HEK293 (cell line): ENCODE measurements around the gene COL19A1.

Experiments used
- CTCF ChIA-PET: fragments of 350-600 bp; formaldehyde crosslinking; extraction: SDS; loops from one replicate; lab custom pipeline; 2021; ENCODE audit warnings: antibody characterized with exemption; lab: Yijun Ruan, JAX
- POLR2A ChIA-PET: fragments of 300-600 bp; formaldehyde crosslinking; extraction: SDS; loops from one replicate; lab custom pipeline; 2020; ENCODE audit warnings: antibody characterized with exemption, inconsistent platforms; lab: Yijun Ruan, JAX
- H3K27ac ChIP-seq: fragments of 200-500 bp; sonication (Bioruptor generic); 2 replicates; pipeline ENCODE4 v1.5.1; 2014; ENCODE audit warnings: low read depth, low read length, control low read depth, inconsistent platforms; ENCODE audit errors: extremely low read depth
- H3K36me3 ChIP-seq, 2 experiments: fragments of 200-500 bp in 1 of 2; sonication (Bioruptor generic) in 1 of 2; 1 replicate in 1 of 2; 2 replicates in 1 of 2; pipeline ENCODE4 v1.5.1; 2014 to 2017; ENCODE audit warnings: inconsistent platforms in 2 of 2, low read length in 2 of 2; ENCODE audit not compliant: control insufficient read depth in 2 of 2, insufficient read depth in 1 of 2
- H3K4me1 ChIP-seq: fragments of 200-500 bp; sonication (Bioruptor generic); 2 replicates; pipeline ENCODE4 v1.5.1; 2014; ENCODE audit warnings: mild to moderate bottlenecking, low read length, inconsistent platforms; ENCODE audit not compliant: control insufficient read depth, insufficient read depth
- H3K4me3 ChIP-seq: 2 replicates; pipeline ENCODE4 v1.5.1; 2011; ENCODE audit warnings: low read depth, mild to moderate bottlenecking, control low read depth, low read length, moderate library complexity
- H3K9me3 ChIP-seq: fragments of 200-500 bp; sonication (Bioruptor generic); 2 replicates; pipeline ENCODE4 v1.5.1; 2014; ENCODE audit warnings: low read depth, low read length, inconsistent platforms; ENCODE audit not compliant: control insufficient read depth, insufficient read depth
- BCL6B ChIP-seq: fragments of 450-650 bp; formaldehyde crosslinking; IDR thresholded peaks from 2 replicates; pipeline ENCODE4 v1.5.1; 2017; ENCODE audit warnings: missing biosample characterization, missing genetic modification characterization
- EGR2 ChIP-seq: fragments of 450-650 bp; formaldehyde crosslinking; IDR thresholded peaks from 2 replicates; pipeline ENCODE4 v1.5.1; 2016; ENCODE audit warnings: low read depth, missing biosample characterization, missing genetic modification characterization
- ELK4 ChIP-seq: IDR thresholded peaks from 2 replicates; pipeline ENCODE4 v1.6.1; 2011; ENCODE audit warnings: mild to moderate bottlenecking, low read depth, low read length, borderline replicate concordance
- GLI4 ChIP-seq: fragments of 450-650 bp; formaldehyde crosslinking; IDR thresholded peaks from 2 replicates; pipeline ENCODE4 v1.5.1; 2016; ENCODE audit warnings: missing biosample characterization, missing genetic modification characterization
- INSM2 ChIP-seq: fragments of 450-650 bp; formaldehyde crosslinking; IDR thresholded peaks from 2 replicates; pipeline ENCODE4 v1.5.1; 2016; ENCODE audit warnings: missing biosample characterization, missing genetic modification characterization
- PRDM4 ChIP-seq: fragments of 450-650 bp; formaldehyde crosslinking; IDR thresholded peaks from 2 replicates; pipeline ENCODE4 v1.5.1; 2017; ENCODE audit warnings: missing biosample characterization, missing genetic modification characterization
- SP2 ChIP-seq: fragments of 450-650 bp; formaldehyde crosslinking; IDR thresholded peaks from 2 replicates; pipeline ENCODE4 v1.5.1; 2016; ENCODE audit warnings: missing biosample characterization, missing genetic modification characterization
- ZEB2 ChIP-seq: fragments of 450-650 bp; formaldehyde crosslinking; IDR thresholded peaks from 2 replicates; pipeline ENCODE4 v1.5.1; 2016; ENCODE audit warnings: missing biosample characterization, missing genetic modification characterization
- ZFP41 ChIP-seq: fragments of 450-650 bp; formaldehyde crosslinking; IDR thresholded peaks from 2 replicates; pipeline ENCODE4 v1.5.1; 2016; ENCODE audit warnings: missing biosample characterization, missing genetic modification characterization, borderline replicate concordance
- ZNF133 ChIP-seq: fragments of 450-650 bp; formaldehyde crosslinking; IDR thresholded peaks from 2 replicates; pipeline ENCODE4 v1.5.1; 2016; ENCODE audit warnings: missing biosample characterization, missing genetic modification characterization
- ZNF223 ChIP-seq: fragments of 450-650 bp; formaldehyde crosslinking; IDR thresholded peaks from 2 replicates; pipeline ENCODE4 v1.5.1; 2016; ENCODE audit warnings: missing biosample characterization, missing genetic modification characterization
- ZNF341 ChIP-seq: fragments of 450-650 bp; formaldehyde crosslinking; IDR thresholded peaks from 2 replicates; pipeline ENCODE4; 2016; ENCODE audit warnings: low read depth, missing biosample characterization, missing genetic modification characterization
- ZNF354C ChIP-seq: fragments of 450-650 bp; formaldehyde crosslinking; IDR thresholded peaks from 2 replicates; pipeline ENCODE4 v1.5.1; 2016; ENCODE audit warnings: missing biosample characterization, missing genetic modification characterization, low read depth, borderline replicate concordance
- ZNF394 ChIP-seq: fragments of 450-650 bp; formaldehyde crosslinking; IDR thresholded peaks from 2 replicates; pipeline ENCODE4 v1.5.1; 2016; ENCODE audit warnings: missing biosample characterization, missing genetic modification characterization, mild to moderate bottlenecking, moderate library complexity, borderline replicate concordance
- ZNF473 ChIP-seq: fragments of 450-650 bp; formaldehyde crosslinking; IDR thresholded peaks from 2 replicates; pipeline ENCODE4 v1.5.1; 2017; ENCODE audit warnings: missing biosample characterization, missing genetic modification characterization
- ZNF488 ChIP-seq: fragments of 450-650 bp; formaldehyde crosslinking; IDR thresholded peaks from 2 replicates; pipeline ENCODE4 v1.5.1; 2016; ENCODE audit warnings: missing biosample characterization, missing genetic modification characterization
- ZNF621 ChIP-seq: fragments of 450-650 bp; formaldehyde crosslinking; IDR thresholded peaks from 2 replicates; pipeline ENCODE4 v1.5.1; 2017; ENCODE audit warnings: missing biosample characterization, missing genetic modification characterization
- ZNF624 ChIP-seq: fragments of 450-650 bp; formaldehyde crosslinking; IDR thresholded peaks from 2 replicates; pipeline ENCODE4 v1.5.1; 2017; ENCODE audit warnings: missing biosample characterization, missing genetic modification characterization
- ZNF660 ChIP-seq: fragments of 450-650 bp; IDR thresholded peaks from 2 replicates; pipeline ENCODE4 v1.5.1; 2018; ENCODE audit warnings: missing biosample characterization, mild to moderate bottlenecking, missing genetic modification characterization
- ZNF76 ChIP-seq: fragments of 450-650 bp; formaldehyde crosslinking; IDR thresholded peaks from 2 replicates; pipeline ENCODE4; 2016; ENCODE audit warnings: low read depth, missing biosample characterization, missing genetic modification characterization, borderline replicate concordance
- ZSCAN18 ChIP-seq: fragments of 450-650 bp; formaldehyde crosslinking; IDR thresholded peaks from 2 replicates; pipeline ENCODE4 v1.5.1; 2016; ENCODE audit warnings: missing biosample characterization, missing genetic modification characterization
- ZSCAN30 ChIP-seq: fragments of 450-650 bp; IDR thresholded peaks from 2 replicates; pipeline ENCODE4 v1.5.1; 2018; ENCODE audit warnings: missing biosample characterization, mild to moderate bottlenecking, missing genetic modification characterization, moderate library complexity
- TF ChIP-seq, protein P1 (sequence below): fragments of 450-650 bp; formaldehyde crosslinking; IDR thresholded peaks from 2 replicates; pipeline ENCODE4 v1.5.1; 2016; ENCODE audit warnings: missing biosample characterization, missing genetic modification characterization, low read depth
- TF ChIP-seq, protein P2 (sequence below): fragments of 450-650 bp; formaldehyde crosslinking; IDR thresholded peaks from 2 replicates; pipeline ENCODE4 v1.5.1; 2016; ENCODE audit warnings: missing biosample characterization, missing genetic modification characterization

COL19A1 gene

GRCh38 chr6:70180901-70181599 lies 314.7 kb downstream of the COL19A1 start (continued):
- TF ChIP-seq ZNF133 (tag by site-specific recombination) (no peak), ZFP41 (tag by site-specific recombination) (no peak), ZSCAN18 (tag by site-specific recombination) (no peak), ZNF621 (tag by site-specific recombination) (no peak), EGR2 (tag by site-specific recombination) (no peak), ZEB2 (tag by site-specific recombination) (no peak), BCL6B (tag by site-specific recombination) (no peak), ELK4 (no peak), ZNF660 (tag by site-specific recombination) (no peak)

DNA sequence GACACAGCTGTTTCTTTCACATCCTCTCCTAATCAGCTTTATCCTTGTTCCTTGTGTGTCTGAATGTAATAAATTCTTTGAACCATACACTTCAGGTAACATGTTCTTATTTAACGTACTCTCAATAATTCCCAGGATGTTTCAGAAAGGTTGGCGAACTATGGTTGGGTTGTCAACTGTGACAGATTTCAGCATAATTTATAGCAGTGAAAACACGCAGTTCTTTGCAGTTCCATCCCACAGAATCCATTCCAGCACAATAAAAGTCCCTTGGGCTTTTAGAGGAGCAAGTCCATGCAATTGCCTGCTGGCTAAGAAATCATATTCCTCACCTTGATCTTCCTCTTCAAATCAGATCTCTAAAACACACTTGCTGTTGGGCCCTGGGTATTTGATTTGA lies 317.2 kb downstream of the COL19A1 start:
- no peaks in the 10 kb centered on the region for H3K36me3 ChIP-seq
- H3K4me1 ChIP-seq, result no peaks in the 10 kb centered on the region
- H3K27ac ChIP-seq, result no peak overlapping the region
- no peak overlapping the region for H3K4me3 ChIP-seq
- TF ChIP-seq ZNF488 (tag by site-specific recombination) (no peak), ZNF354C (tag by site-specific recombination) (no peak), ZSCAN30 (tag by site-specific recombination) (no peak), ZNF473 (tag by site-specific recombination) (no peak), INSM2 (no peak), ZNF76 (tag by site-specific recombination) (no peak), ZNF223 (tag by site-specific recombination) (no peak), ZNF624 (tag by site-specific recombination) (no peak), PRDM4 (tag by site-specific recombination) (no peak), GLI4 (tag by site-specific recombination) (no peak), ZNF341 (tag by site-specific recombination) (no peak), SP2 (no peak), ZNF394 (no peak)
- TF ChIP-seq, protein P1, sequence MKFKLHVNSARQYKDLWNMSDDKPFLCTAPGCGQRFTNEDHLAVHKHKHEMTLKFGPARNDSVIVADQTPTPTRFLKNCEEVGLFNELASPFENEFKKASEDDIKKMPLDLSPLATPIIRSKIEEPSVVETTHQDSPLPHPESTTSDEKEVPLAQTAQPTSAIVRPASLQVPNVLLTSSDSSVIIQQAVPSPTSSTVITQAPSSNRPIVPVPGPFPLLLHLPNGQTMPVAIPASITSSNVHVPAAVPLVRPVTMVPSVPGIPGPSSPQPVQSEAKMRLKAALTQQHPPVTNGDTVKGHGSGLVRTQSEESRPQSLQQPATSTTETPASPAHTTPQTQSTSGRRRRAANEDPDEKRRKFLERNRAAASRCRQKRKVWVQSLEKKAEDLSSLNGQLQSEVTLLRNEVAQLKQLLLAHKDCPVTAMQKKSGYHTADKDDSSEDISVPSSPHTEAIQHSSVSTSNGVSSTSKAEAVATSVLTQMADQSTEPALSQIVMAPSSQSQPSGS (tag by site-specific recombination), result no peak
- TF ChIP-seq, protein P2, sequence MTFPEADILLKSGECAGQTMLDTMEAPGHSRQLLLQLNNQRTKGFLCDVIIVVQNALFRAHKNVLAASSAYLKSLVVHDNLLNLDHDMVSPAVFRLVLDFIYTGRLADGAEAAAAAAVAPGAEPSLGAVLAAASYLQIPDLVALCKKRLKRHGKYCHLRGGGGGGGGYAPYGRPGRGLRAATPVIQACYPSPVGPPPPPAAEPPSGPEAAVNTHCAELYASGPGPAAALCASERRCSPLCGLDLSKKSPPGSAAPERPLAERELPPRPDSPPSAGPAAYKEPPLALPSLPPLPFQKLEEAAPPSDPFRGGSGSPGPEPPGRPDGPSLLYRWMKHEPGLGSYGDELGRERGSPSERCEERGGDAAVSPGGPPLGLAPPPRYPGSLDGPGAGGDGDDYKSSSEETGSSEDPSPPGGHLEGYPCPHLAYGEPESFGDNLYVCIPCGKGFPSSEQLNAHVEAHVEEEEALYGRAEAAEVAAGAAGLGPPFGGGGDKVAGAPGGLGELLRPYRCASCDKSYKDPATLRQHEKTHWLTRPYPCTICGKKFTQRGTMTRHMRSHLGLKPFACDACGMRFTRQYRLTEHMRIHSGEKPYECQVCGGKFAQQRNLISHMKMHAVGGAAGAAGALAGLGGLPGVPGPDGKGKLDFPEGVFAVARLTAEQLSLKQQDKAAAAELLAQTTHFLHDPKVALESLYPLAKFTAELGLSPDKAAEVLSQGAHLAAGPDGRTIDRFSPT, result no peak
- H3K9me3 ChIP-seq, result no peaks in the 10 kb centered on the region
- POLR2A ChIA-PET, result no interaction called here
- CTCF ChIA-PET, result no interaction called here
